ENCODE results near the gene EHD3.

EHD3 gene

GRCh38 chr2:31296641-31297287 lies 62.8 kb downstream of the EHD3 start:
- DNase-seq = no peak

GRCh38 chr2:31297751-31298150 lies 63.8 kb downstream of the EHD3 start:
- DNase-seq = peak; percentile 60

- no peak for DNase-seq
Measured at GRCh38 chr2:31299547-31299946, 65.6 kb downstream of the EHD3 start.

- no peak for DNase-seq
Measured at GRCh38 chr2:31300309-31300708, 66.4 kb downstream of the EHD3 start.

GRCh38 chr2:31302940-31303563 lies 69.1 kb downstream of the EHD3 start:
- DNase-seq = no peak

GRCh38 chr2:31304816-31305215 lies 70.9 kb downstream of the EHD3 start:
- DNase-seq = no peak

- DNase-seq = no peak
Measured at GRCh38 chr2:31312898-31313297, 78.9 kb downstream of the EHD3 start.

- DNase-seq = no peak
Measured at GRCh38 chr2:31314761-31315160, 80.8 kb downstream of the EHD3 start.

- DNase-seq = no peak
Measured at GRCh38 chr2:31317396-31317795, 83.4 kb downstream of the EHD3 start.

GRCh38 chr2:31318361-31319336 lies 84.7 kb downstream of the EHD3 start:
- peak; percentile 93 for DNase-seq
